Occipital lobe (tissue), 2 donors: Measurements from ENCODE around the gene REX1BD. TPM values are rescaled to one million over a fixed set of nuclear protein-coding genes. Genes with fewer than 3 reads are reported as not detected.

ENCODE experiments used
- DNase-seq: peaks from one replicate; lab custom pipeline; 2025; lab: John Stamatoyannopoulos, UW
- total RNA-seq: library from RNA; depleted of rRNA; stranded (reverse); fragments of >200 nt; gene quantifications from one replicate; pipeline ENCODE4 v1.2.3, GENCODE V29; 2014

REX1BD gene
- total RNA-seq, 1 donor from 2014 or later, result 20.0 TPM

DNA sequence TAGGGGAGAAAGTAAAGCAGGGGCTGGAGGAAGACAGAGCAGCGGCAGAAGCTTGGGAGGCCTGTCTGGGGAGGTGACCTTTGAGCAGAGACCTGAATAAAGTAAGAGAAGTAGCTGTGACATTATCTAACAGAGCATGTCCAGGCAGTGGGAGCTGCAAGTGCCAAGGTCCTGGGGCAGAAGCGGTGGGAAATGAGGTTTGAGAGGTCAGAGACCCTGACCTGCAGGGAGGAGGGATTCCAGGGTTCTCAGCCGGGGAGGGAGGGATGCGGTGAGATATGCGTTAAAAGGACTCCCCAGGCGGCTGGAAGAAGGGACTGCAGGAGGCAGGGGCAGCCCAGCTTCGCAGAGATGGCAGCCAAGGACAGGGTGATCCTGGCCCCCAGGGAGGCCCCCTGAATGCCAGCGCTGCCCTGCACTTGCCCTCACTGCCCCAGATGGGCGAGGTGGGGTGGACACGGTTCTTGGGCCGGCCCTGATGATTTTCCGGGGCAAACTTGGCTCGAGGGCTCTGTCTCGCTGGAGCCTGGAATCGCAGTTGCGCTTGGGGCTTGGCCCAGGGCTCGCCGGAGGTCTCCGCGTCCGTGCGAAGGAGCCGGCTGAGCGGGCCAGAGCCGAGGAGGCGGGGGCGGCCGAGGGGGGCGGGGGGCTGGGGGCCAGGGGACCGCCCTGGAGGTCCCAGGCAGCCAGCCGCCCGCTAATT is 14.8 kb downstream of the REX1BD start:
- DNase-seq, result no peak

DNA sequence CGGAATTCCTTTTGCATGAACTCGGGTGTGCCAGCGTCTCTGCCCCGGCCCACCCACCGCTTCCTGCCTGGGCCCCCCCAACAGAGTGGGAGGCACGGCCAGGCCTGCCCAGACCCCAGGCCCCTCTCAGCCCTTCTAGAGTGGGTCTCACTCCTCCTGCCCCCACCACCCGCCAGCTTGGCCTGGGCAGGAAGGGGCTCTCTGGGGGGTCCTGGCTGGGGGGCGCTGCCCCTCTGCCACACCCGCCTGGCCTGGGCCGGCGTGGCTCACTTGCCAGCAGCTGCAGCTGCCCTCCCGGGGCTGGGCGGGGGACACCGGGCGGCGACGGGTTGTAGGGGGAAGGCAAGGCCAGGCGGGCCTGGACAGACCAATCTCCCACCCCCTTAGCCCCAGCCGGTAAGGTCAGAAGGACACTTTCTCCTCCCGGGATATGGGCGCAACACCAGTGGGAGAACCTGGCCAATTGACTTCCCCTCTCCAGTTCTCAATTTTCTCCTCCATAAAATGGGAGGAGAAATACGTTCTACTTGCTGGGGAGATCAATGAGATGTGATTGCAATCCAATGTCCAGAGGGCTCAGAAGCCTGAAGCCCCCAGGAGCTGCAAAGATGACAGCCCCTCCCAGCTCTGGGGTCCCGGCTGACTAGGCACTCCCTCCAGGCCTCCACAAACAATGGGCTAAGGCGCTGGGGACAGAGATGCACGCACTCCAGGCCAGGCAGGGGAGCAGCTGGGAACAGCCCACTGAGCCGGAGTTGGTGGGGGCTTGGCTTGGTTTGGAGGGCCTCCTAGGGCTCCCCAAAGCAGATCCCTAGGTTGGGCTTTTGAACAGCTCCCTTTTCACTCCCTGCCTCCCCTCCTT is 15.6 kb downstream of the REX1BD start:
- no peak for DNase-seq

DNA sequence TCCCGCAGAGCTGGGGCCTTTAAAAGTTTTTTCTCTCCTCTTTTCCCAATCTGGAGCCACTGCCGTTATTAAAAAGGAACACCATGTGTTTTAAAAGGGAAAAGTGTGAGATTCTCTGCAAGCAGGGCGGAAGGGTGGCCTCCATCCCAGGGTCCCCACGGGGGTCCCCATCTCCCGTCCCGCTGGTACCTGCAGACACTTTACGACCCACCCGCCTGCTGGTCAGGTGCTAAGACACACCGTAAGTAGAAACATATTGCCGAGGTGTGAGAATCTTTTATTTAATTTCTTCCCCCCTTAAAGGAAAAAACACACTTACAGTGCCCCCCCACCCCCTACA is 16.2 kb downstream of the REX1BD start:
- no peak for DNase-seq

DNA sequence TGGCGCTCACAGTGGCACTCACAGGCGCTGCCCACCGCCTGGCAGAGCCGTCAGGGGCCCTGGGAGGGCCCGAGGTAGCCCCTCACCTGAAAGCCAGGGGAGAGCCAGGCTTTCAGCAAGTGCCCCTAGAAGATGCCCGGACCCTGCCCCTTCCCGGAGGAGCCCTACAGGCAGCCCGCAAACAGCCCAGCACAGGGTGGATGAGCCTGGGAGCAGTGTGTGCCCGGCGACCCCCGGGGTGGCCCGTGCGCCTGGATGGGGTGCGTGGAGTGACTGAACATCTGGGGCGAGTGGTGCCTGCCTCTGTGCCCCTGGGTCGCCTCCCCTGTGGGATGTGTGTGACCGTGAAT is 16.6 kb downstream of the REX1BD start:
- no peak for DNase-seq

DNA sequence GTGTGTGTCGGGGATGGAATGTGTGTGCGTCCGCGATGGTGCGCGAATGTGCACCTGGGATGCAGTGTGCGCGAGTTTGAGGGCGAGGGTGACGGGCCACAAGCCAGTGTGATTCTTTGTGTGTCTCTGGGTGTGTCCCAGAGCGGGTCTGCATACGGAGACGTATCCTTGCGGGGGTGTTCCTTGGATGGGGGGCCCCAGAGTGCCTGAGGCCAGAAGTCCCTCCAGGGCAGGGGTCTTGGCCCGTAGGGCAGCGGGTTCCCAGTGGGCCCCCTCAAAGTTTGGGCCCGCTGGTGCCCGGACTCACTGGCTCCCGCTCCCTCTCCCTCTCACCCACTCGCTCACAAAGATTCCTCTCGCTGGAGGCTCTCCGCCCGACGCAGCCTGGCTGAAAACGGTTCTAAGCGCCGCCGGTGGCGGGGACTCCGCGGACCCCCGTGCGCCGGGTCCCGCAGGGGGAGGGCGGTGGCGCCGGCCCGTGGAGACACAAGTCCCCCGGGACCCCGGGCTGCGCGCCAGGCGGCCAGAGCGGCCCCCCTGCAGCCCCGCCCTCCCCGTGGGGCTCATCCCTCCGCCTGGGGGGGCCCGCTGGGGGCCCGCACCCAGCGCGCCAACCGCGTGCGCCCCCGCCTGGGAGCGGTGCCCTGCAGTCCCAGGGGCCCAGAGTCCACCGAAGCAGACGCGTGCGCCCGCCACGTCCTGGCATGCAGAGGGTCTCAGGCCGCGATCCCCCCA is 17.1 kb downstream of the REX1BD start:
- no peak for DNase-seq

DNA sequence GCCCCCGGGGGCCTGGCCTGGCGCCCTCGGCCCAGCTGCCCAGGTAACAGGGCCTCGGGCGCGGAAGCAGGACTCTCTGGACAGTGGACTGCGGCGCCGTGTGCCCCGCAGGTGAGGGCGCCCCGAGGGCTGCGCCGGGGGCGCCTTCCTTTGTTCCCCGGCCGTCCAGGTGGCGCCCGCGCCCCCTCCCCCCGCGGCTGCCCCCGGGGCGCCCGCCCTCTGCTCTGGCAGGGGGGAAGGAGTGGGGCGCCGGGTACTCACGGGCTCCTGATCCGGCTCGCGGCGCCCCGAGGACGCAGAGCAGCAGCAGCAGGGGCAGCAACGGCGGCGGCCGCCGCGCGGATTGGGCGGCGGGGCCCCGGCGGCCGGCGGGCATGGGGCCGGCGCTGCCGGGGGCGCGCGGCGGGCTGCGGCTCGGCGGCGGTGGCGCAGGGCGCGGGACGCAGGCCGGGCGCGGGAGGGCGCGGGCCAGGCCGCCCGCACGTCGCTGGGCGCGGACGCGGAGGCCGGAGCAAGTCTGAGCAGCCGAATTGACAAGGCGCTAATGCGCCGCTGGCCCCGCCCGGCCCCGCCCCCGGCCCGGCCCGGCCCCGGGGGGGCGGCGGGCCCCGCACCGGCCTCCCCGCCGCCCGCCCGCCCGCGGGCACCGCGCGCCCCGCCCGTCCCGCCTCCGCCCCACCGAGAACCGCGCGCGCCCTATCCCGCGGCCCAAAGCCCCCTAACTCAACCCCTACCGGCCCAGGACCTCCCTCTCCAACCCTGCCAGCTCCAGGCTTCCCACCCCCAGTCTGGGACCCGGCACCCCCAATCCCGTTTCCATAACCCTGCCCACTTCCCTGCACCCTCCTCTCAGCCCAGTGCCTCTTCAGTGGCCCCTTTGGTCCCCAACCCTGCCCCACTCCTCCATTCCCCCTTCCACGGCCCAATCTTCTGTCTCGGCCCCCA is 18.0 kb downstream of the REX1BD start, which contains the start of gene CRLF1:
Gene CRLF1, minus strand, starts transcription at position 519 of the 945 bp plus-strand sequence. Its CDS starts 143 bp downstream, at position 376.
- DNase-seq, result no peak

DNA sequence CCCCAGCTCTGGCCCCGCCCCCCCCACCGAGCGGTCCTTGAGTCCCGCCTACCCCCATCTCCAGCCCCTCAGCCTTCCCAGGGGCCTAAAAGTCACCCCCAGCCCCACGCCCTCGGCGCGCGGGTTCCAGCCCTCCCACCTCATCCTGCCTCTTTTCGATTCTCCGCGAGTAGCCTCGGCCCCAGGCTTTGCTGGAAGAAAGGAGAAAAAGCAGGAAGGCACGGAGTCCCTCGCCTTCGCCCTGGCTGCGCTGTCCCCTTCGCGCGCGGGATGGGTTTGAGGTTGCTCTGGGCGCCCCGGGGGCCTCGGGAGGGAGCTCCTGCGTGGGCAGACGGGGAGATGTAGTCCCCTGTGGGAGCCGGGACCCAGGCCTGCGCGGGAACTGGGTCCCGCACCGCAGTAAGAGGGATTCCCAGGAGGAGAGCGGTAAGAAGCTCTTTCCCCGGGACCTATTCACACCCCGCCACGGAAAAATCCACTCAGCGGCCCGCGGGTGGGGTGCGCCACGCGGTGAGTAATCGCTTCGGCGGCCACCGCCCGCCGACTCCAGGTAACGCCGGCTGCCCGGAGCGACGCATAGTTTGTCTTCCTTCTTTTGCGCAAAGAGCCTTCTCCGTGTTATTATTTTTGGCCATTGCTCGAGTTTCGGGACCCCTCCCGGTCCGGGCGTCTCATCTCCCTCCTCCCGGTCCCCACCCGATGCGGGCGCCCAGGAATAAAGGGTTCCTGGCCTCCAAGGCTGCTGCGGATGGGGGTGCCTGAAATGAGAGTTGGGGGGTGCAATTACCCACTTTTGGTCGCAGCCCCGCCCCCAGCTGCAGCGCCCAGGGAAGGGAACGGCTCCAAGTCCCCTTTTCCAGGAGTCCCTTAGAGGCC is 18.9 kb downstream of the REX1BD start:
- DNase-seq, result no peak

DNA sequence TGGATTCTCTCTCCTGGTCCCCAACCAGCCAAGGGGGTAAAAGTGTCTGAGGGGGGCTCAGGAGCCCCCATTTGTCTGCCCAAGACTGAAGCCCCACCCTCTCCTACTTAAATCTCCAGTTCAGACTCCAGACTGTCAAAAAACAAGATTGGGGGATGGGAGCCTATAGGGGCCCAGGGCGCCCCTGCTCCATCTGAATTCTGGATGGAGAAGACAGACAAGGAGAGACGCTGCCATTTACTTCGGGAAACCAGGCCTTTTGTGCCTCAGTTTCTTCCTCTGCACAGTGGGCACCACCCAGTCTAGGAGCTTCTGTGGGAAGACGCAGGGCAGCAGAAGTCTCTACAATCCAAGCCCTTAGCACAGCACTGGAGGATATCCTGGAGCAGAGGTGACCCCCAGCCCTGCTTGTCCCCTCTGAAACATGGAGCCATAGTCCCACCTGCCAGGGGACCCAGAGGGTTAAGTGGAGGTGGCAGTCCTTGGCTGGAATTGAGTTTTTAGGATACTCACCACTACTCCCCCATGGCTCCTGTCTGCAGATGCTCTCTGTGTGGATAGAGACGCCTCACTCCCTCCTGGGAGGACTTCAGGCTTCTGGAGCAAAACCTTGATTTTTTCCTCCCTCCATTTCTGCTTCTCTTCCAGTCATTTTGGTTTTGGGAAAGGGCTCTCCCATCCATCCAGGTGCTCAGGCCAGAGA is 19.7 kb downstream of the REX1BD start:
- DNase-seq, result no peak

DNA sequence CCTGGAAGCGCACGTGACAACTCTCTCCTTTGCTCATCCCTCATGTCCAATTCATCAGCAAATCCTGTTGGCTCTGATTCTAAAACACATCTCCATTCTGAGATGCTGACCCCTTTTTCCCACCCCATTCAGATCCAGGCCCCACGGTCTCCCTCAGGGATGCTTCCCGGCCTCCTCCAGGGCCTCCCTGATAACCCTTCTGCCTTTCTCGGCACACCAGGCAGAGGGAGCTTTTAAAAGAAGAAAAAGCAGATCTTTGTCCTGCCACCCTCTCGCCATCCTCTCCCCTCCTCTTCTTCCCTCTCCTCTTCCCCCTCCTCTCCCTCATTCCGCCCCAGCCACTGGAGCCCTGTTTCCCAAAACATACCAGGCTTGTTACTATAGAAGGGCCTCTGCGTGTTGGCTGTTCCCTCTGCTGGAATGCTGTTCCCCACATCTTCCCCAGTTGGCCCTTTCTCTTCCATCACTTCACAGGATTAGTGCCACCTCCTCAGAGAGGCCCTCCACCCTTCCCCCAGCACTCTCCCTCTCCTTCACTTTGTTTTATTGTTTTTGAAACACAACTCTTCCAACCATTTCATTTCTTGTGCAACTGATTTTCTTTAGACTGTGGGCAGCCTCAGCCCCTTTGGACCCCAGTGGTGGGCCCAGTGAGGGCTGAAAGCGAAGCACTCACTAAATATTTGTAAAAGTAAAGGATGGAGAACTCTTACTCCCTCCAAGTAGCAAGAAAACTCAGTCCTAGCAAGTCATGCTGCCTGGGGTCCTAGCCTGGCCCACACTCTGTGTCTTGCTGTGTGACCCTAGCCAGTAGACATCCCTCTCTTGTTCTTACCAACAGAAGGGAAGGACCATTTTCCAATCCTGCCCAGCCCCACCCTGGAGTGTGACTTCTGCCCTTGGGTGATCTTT is 20.5 kb downstream of the REX1BD start:
- no peak for DNase-seq

DNA sequence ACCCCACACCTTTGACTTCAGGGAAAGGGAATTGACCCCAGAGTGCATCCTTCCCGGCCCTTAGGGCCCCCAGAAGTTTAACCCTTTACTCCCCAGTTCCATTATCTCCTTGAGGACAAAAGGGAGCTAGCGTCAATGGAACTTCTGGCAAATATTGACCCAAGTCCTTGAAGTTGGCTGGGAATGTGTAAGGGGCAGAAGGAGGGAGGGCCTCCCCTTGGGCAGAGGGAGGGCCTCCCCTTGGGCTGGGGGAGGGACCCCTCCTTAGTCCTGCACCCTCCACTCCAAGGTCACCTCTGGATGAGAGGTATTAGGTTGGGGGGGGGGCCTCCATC is 21.1 kb downstream of the REX1BD start:
- no peak for DNase-seq

DNA sequence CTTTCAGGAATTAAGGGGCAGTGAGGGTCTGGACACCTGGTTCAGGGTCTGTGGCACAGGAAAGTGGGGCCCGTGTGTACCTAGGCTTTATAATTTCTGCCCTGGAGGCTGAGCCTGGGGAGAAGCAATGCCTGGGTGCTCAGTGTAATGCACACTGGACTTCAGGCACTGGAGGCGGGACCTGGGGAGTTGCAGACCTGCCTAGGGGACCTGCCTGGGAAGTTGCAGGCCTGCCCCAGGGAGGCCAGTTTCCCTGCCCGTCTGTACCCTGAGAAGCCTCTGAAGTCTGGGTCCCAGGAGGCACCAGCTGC is 21.6 kb downstream of the REX1BD start:
- DNase-seq, result no peak

DNA sequence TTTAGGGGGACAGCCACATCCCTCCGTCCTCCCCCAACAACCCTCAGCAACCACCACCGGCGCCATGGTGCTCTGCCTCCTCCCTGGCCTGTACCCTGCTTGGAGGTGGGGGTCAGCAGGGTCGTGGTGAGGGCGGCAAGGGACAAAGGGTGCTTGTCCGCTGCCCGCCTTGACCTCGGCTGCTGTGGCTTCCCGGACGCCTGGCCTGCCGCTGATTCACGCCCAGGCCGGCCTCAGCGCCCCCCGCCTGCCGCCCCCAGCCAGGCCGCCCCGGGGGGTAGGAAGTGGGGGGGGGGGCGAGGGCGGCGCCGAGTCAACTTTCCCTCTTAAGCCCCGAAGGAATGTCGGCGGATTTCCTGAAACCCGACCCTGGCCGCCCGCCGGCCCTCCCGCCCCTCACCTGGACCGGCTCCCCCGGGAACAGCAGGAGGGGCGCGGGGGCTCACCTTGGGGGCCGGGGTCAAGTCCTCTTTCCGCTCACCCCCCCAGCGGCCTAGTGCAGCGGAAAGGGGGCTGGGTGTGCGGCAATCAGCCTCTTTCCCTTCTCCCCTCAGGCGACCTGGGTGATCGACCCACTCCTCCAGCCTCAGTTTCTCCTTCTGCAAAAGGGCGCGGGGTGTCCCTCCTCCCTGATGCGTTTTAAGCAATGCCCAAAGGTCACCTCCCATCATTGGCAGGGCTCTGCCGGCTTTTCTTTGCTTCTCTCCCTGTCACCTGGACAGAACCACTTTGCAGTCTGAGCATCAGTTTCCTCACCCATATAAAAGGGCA is 22.1 kb downstream of the REX1BD start:
- DNase-seq, result no peak

DNA sequence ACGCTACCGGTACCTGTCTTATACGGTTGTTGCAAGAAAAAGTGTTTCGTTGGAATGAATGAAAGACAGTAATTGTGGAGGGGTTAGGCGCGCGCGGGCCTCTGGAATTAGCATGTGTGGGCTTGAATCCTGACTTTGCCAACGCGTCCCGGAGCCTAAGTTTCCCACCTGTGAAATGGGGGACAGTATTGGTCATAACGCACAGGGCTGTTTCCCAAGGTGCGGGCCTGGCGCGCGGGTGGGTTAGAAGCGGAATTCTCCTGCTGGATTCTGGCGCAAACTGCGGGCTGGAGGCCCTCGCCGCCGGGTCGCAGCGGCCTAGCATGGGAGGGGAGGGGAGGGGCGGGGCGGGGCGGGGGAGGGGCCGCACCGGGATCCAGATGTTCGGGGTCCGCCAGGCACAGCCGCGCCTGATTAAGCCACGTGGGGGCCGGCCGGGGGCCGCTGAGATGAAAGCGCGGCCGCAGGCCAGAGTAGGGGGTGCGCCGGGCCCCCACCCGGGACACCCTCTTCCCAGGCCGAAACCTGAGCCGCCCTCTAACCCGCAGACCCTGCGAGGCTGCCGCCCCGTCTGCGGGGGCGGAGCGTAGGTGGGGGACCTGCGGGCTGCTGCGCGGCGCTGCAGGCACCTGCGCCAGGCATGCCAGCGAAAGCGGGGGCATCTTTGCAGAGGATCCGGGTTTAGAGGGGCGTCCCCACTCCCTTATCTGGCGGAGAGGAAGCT is 22.9 kb downstream of the REX1BD start:
- DNase-seq, result no peak

DNA sequence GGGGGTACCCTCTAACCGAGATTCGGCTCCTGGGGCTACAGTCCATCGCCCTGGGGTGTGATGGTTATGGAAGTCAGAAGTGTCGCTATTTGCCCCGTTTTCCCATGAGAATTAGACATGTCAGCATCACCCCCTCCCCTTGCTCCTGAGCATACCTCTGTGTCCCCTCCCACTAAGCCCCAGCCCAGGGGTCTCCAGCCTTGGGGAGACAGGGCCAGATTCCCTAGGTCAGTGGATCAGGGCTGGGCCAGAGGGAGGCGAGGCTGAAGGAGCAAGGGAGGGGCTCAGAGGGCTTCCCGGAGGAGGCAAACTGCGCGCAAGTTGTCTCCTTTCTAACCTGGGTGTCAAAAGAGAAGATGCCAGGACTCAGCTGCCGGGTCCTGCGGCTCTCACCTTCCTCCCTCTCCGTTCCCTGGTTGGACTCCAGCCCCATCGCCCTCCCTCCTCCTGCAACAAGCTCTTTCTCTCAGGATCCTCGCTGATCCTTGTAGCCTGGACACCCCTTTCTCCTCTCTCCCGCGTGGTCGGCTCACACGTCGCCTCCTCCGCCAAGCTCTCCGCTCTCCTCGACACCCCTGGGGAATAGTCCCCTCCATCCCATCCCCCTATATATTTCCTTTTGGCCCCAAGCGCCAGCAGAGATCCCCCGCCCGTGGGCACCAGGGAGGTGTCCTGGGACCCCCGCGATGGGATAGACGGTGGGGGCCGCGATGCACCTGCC is 23.6 kb downstream of the REX1BD start:
- DNase-seq, result no peak

DNA sequence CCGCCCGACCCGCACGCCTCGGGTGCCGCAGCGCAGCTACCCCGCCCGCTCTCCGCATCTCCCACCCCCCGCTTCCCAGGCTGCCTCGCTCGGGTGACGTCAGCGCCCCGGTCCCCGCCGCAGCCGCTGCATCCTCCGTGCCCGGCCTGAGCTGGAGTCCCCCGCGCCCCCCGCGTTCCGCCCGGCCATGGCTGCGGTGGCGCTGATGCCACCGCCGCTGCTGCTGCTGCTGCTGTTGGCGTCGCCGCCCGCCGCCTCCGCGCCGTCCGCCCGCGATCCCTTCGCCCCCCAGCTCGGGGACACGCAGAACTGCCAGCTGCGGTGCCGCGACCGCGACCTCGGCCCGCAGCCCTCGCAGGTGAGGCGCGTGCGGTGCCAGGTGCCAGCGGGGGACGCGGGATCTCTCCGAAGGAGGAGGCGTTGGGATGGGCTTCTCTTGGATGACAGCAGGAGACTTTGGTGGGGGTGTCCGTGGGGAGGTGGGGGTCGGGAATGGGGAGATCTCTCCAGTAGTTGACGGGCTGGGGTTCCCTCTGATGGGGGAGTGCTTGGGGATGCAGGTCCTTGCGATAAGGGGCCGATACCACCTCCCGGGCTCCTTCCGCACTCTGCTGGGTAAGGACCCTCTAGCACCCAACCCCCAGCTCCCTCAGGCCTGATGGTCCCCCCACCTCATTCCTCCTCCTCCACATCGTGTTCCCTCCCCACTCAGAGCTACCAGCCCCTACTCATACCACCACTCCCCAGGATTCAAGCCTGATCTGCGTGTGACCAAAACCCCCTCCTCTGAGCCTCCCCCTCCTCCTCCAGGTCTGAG is 24.4 kb downstream of the REX1BD start, which contains the start of gene TMEM59L:
Gene TMEM59L, plus strand, starts transcription at position 99 of the 817 bp plus-strand sequence. Its CDS starts 89 bp downstream, at position 188.
- peak; percentile 32 for DNase-seq
